Prostate gland (tissue), 2 donors: Measurements from ENCODE around the gene LMNB1. TPM values are rescaled to one million over a fixed set of nuclear protein-coding genes. Genes with fewer than 3 reads are reported as not detected.
A peak's percentile ranks its signal among the peaks of the same experiment; 100 is the strongest.
"Not testable (repeated sequence)": the region's sequence is repeated elsewhere in the genome, so short reads cannot be mapped to it uniquely, and the experiment has no call there.

Source experiments
- DNase-seq: peaks from one replicate; pipeline ENCODE4 v3.0.0-alpha.2; 2019; ENCODE audit warnings: low spot score
- H3K27ac ChIP-seq, 2 donors: fragments of 200-600 bp; sonication (generic); 2 replicates each; pipeline ENCODE4 v1.5.1; 2017 to 2019
- H3K27me3 ChIP-seq: fragments of 200-600 bp; sonication (generic); replicated peaks from 2 replicates; pipeline ENCODE4 v1.5.1; 2019; ENCODE audit not compliant: insufficient read depth
- H3K36me3 ChIP-seq, 2 donors: fragments of 200-600 bp; sonication (generic); 1 replicate in 1 of 2; 2 replicates in 1 of 2; pipeline versions ENCODE4 v1.5.1 to v1.8.1; 2017 to 2019
- H3K4me1 ChIP-seq: fragments of 200-600 bp; sonication (generic); replicated peaks from 2 replicates; pipeline ENCODE4 v1.5.1; 2019
- H3K4me3 ChIP-seq, 2 donors: fragments of 200-600 bp; sonication (generic); 2 replicates each; pipeline ENCODE4 v1.5.1; 2017 to 2019
- H3K9me3 ChIP-seq: fragments of 200-600 bp; sonication (generic); 2 replicates; pipeline ENCODE4 v1.5.1; 2017
- CTCF ChIP-seq, 4 experiments: fragments of 200-600 bp in 2 of 4; fragments of 450-650 bp in 2 of 4; sonication (generic) in 2 of 4; IDR thresholded peaks; 1 replicate in 3 of 4; 2 replicates in 1 of 4; pipeline ENCODE4 v1.5.1; 2016 to 2019; ENCODE audit warnings: antibody characterized with exemption in 4 of 4, mild to moderate bottlenecking in 2 of 4, moderate library complexity in 2 of 4
- POLR2A ChIP-seq: fragments of 450-650 bp; IDR thresholded peaks from one replicate; pipeline ENCODE4 v1.6.1; 2016; ENCODE audit warnings: antibody characterized with exemption, mild to moderate bottlenecking
- POLR2AphosphoS5 ChIP-seq: sonication (generic); formaldehyde crosslinking; IDR thresholded peaks from one replicate; pipeline ENCODE4 v1.6.1; 2017; ENCODE audit warnings: antibody characterized with exemption
- WGBS: methylation state at CpG from one replicate; pipeline ENCODE4 v1.1.5; 2018; 5-methylcytosine and 5-hydroxymethylcytosine counted together
- intact Hi-C: fragments of 100-400 bp; cut with DNase I; formaldehyde crosslinking; loops from one replicate; pipeline ENCODE4 v1.14.2; 2022
- total RNA-seq, 2 donors: library from RNA; depleted of rRNA; stranded (reverse); fragments of >200 nt; gene quantifications; one replicate each; pipeline ENCODE4 v1.1.0, GENCODE V29; 2016

Gene LMNB1
- total RNA-seq, 2 donors from 2014 or later, result 11.5 to 12.2 TPM

DNA sequence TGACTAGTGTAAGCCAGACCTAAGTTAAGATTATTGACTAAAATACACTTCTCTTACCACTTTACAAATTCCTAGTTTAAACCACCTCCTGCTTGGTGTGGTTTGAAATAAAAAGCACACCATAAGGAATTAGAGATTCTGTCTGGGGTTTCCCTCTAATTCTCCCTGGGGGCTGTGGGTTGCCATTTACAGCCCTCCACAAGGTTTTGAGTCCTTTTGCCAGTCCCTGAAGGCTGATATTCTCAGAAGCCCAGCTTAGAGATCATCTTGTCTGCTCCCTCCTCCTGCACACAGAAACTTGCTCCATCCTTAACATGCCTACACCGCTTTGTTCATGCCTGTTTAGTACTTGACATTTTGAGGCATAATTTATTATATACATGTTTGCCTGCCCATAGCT is 7.2 kb upstream of the LMNB1 start:
- H3K4me1 ChIP-seq, result no peaks in the 10 kb centered on the region
- no peak for DNase-seq
- no peaks in the 10 kb centered on the region for H3K36me3 ChIP-seq
- 96% methylated on average over 1 of the region's 1 CpG for WGBS
- no peak overlapping the region for H3K27ac ChIP-seq
- intact Hi-C loops, result no loop called here
- no peak overlapping the region for H3K4me3 ChIP-seq
- no peaks in the 10 kb centered on the region for H3K27me3 ChIP-seq
- no peak for TF ChIP-seq CTCF (IDR thresholded peaks at IDR 0.05)
- TF ChIP-seq POLR2A, result no peak
- TF ChIP-seq POLR2AphosphoS5, result no peak
- no peaks in the 10 kb centered on the region for H3K9me3 ChIP-seq

DNA sequence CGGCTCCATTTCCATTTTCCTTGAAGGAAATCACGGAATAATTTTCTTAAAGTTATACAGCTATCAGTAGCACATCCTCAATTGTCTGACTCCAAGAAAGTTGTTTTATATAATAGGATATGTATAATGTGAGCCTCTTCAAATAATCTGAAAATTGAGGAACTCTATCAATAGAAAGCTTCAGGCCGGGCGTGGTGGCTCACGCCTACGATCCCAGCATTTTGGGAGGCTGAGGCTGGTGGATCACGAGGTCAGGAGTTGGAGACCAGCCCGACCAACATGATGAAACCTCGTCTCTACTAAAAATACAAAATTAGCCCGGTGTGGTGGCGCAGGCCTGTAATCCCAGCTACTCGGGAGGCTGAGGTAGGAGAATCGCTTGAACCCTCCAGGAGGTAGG is 3.4 kb upstream of the LMNB1 start:
- H3K4me3 ChIP-seq, H3K9me3 ChIP-seq, H3K27me3 ChIP-seq, H3K36me3 ChIP-seq, intact Hi-C loops, H3K4me1 ChIP-seq, H3K27ac ChIP-seq, DNase-seq: not testable (repeated sequence)
- 96% methylated on average over 13 of the region's 13 CpGs for WGBS

GRCh38 chr5:126774595-126774994 is 2.3 kb upstream of the LMNB1 start:
- 94% methylated on average over 14 of the region's 14 CpGs for WGBS
- H3K27ac ChIP-seq, H3K4me1 ChIP-seq, H3K36me3 ChIP-seq, H3K4me3 ChIP-seq, H3K9me3 ChIP-seq, intact Hi-C loops, DNase-seq, H3K27me3 ChIP-seq: not testable (repeated sequence)

GRCh38 chr5:126777257-126777974 is 480 bp downstream of the LMNB1 start:
- H3K27me3 ChIP-seq, result no peaks in the 10 kb centered on the region
- H3K9me3 ChIP-seq, result no peaks in the 10 kb centered on the region
- intact Hi-C loops, result no loop called here
- under 1% methylated on average over 70 of the region's 93 CpGs for WGBS
- no peaks in the 10 kb centered on the region for H3K36me3 ChIP-seq
- TF ChIP-seq CTCF (IDR thresholded peaks at IDR 0.05) (peak in 3 of 4 experiments; percentile 6 to 27 (median 8)), POLR2AphosphoS5 (no peak)
- peak; percentile 46 for DNase-seq
- no peaks in the 10 kb centered on the region for H3K4me1 ChIP-seq
- peak overlapping the region; percentile 44 to 68 for H3K4me3 ChIP-seq
- H3K27ac ChIP-seq, result peak overlapping the region; percentile 79 to 86

- intact Hi-C loops, result loop anchor here (2.0 kb wide), 1 partner anchor 101 kb away; no protein-coding TSS in a partner anchor
- Histone ChIP-seq H3K9me3 (no peaks in the 10 kb centered on the region), H3K36me3 (no peaks in the 10 kb centered on the region), H3K4me1 (no peaks in the 10 kb centered on the region), H3K4me3 (peak overlapping the region; percentile 44 to 68), H3K27ac (peak overlapping the region; percentile 79 to 86), H3K27me3 (no peaks in the 10 kb centered on the region)
- peak; percentile 67 for DNase-seq
- WGBS, result 0% methylated on average over 39 of the region's 66 CpGs
- TF ChIP-seq POLR2A, result peak; percentile 56
- TF ChIP-seq POLR2AphosphoS5, result peak; percentile 54
- no peak for TF ChIP-seq CTCF (IDR thresholded peaks at IDR 0.05)
These were observed 1.2 kb downstream of the LMNB1 start for GRCh38 chr5:126777975-126778674.
